ENCODE results near the gene CDKAL1.

The CDKAL1 gene

GRCh38 chr6:20672038-20672437 lies 137.8 kb downstream of the CDKAL1 start:
- no peak for DNase-seq

- no peak for DNase-seq
These were observed 139.2 kb downstream of the CDKAL1 start for GRCh38 chr6:20673458-20673857.

GRCh38 chr6:20674664-20675063 lies 140.4 kb downstream of the CDKAL1 start:
- no peak for DNase-seq

- DNase-seq = no peak
These were observed 144.6 kb downstream of the CDKAL1 start for GRCh38 chr6:20678831-20679352.

- DNase-seq = no peak
These were observed 146.5 kb downstream of the CDKAL1 start for GRCh38 chr6:20680697-20681165.

GRCh38 chr6:20681243-20681684 lies 147.0 kb downstream of the CDKAL1 start:
- no peak for DNase-seq

- no peak for DNase-seq
These were observed 150.2 kb downstream of the CDKAL1 start for GRCh38 chr6:20684474-20684873.

GRCh38 chr6:20686142-20686541 lies 151.9 kb downstream of the CDKAL1 start:
- DNase-seq = no peak

- no peak for DNase-seq
These were observed 153.2 kb downstream of the CDKAL1 start for GRCh38 chr6:20687494-20687893.

GRCh38 chr6:20688710-20689500 lies 154.6 kb downstream of the CDKAL1 start:
- DNase-seq = no peak

GRCh38 chr6:20691185-20691584 lies 156.9 kb downstream of the CDKAL1 start:
- DNase-seq = no peak

- DNase-seq = no peak
These were observed 157.8 kb downstream of the CDKAL1 start for GRCh38 chr6:20692023-20692422.

- DNase-seq = no peak
These were observed 159.3 kb downstream of the CDKAL1 start for GRCh38 chr6:20693466-20694063.

- DNase-seq = no peak
These were observed 162.4 kb downstream of the CDKAL1 start for GRCh38 chr6:20696676-20697075.

GRCh38 chr6:20698675-20699074 lies 164.4 kb downstream of the CDKAL1 start:
- no peak for DNase-seq

GRCh38 chr6:20699402-20699801 lies 165.1 kb downstream of the CDKAL1 start:
- DNase-seq = no peak

- no peak for DNase-seq
These were observed 166.1 kb downstream of the CDKAL1 start for GRCh38 chr6:20700375-20700774.

- DNase-seq = no peak
These were observed 168.1 kb downstream of the CDKAL1 start for GRCh38 chr6:20702366-20702765.

- DNase-seq = no peak
These were observed 168.8 kb downstream of the CDKAL1 start for GRCh38 chr6:20703049-20703448.

GRCh38 chr6:20704325-20705025 lies 170.2 kb downstream of the CDKAL1 start:
- DNase-seq = no peak

GRCh38 chr6:20705741-20706140 lies 171.5 kb downstream of the CDKAL1 start:
- no peak for DNase-seq

Measured in anterior cingulate cortex (tissue), 58 donors.